H1 (cell line): ENCODE measurements around the gene HES7. TPM values are rescaled to one million over a fixed set of nuclear protein-coding genes. Genes with fewer than 3 reads are reported as not detected.

Experiments
- CHD7 ChIP-seq: fragments of 300-600 bp; sonication (generic); IDR thresholded peaks from 2 replicates; pipeline ENCODE4 v1.7.1; 2012; ENCODE audit warnings: low read length, moderate library complexity, mild to moderate bottlenecking, inconsistent platforms; ENCODE audit not compliant: insufficient replicate concordance
- EZH2 ChIP-seq: fragments of 200-600 bp; sonication (generic); IDR thresholded peaks from 2 replicates; pipeline ENCODE4 v1.7.1; 2012; ENCODE audit warnings: low read depth, mild to moderate bottlenecking, moderate library complexity, low read length, inconsistent platforms; ENCODE audit not compliant: severe bottlenecking
- KDM4A ChIP-seq: IDR thresholded peaks from one replicate; pipeline ENCODE4 v1.7.1; 2012; ENCODE audit warnings: low read depth, mild to moderate bottlenecking, moderate library complexity, low read length, inconsistent platforms; ENCODE audit not compliant: severe bottlenecking
- MAFK ChIP-seq: IDR thresholded peaks from 2 replicates; pipeline ENCODE4 v1.6.1; 2012; ENCODE audit warnings: low read depth, mild to moderate bottlenecking, improper control_type of control experiment, low read length
- RBBP5 ChIP-seq: IDR thresholded peaks from 2 replicates; pipeline ENCODE4 v1.7.1; 2012; ENCODE audit warnings: low read depth, mild to moderate bottlenecking, inconsistent platforms, low read length, moderate library complexity, borderline replicate concordance
- SAP30 ChIP-seq: fragments of 300-600 bp; sonication (generic); IDR thresholded peaks from 2 replicates; pipeline ENCODE4 v1.7.1; 2012; ENCODE audit warnings: low read length, moderate library complexity, mild to moderate bottlenecking, inconsistent platforms; ENCODE audit not compliant: insufficient read depth, insufficient replicate concordance
- polyA plus RNA-seq, 7 experiments: library from polyadenylated mRNA; depleted of rRNA in 3 of 7; stranded (reverse) in 5 of 7; unstranded in 2 of 7; fragments of >200 nt in 5 of 7; fragments of 200-250 nt in 2 of 7; gene quantifications; 1 replicate in 5 of 7; 2 replicates in 1 of 7; 4 replicates in 1 of 7; pipeline versions ENCODE4 v1.2.1 to v1.2.3, GENCODE V29; 2011 to 2013; ENCODE audit warnings: missing spikeins in 2 of 7, mixed read lengths in 2 of 7
- total RNA-seq: library from RNA; stranded (reverse); fragmentation: NEBNext Ultra II Directional; extraction: Animal tissue kit (Norgen Biotek cat#: 25700); gene quantifications from 2 replicates; pipeline ENCODE4 v1.2.1, GENCODE V29; 2021

HES7 gene
- total and polyA plus RNA-seq, 2 of the 8 experiments (the other 6 are each of a cell fraction or from before 2014, with no cell fraction given) = 0.20 to 0.32 TPM

DNA sequence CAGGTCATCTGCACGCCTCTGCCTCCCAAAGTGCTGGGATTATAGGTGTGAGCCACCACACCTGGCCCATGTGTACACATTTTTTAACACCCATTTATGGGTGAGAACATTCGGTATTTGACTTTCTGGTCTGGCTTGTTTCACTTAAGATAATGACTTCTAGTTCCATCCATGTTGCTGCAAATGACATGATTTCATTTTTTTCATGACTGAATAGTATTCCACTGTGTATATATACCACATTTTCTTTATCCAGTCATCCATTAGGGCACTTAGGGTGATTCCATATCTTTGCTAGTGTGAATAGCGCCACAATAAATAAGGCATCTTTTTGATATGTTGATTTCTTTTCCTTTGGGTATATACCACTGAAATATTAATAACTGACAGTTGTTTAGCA, 42.0 kb downstream of the HES7 start (continued):
- TF ChIP-seq MAFK (no peak), CHD7 (no peak), RBBP5 (no peak), SAP30 (no peak), EZH2 (no peak), KDM4A (no peak)
